IgD-negative memory B cell (primary cell): ENCODE measurements around the gene PYGB. TPM values are rescaled to one million over a fixed set of nuclear protein-coding genes. Genes with fewer than 3 reads are reported as not detected.
A peak's percentile ranks its signal among the peaks of the same experiment; 100 is the strongest.
"Not testable (repeated sequence)": the region's sequence is repeated elsewhere in the genome, so short reads cannot be mapped to it uniquely, and the experiment has no call there.

Experiments used
- H3K27ac Mint-ChIP-seq, 3 donors: one replicate each; pipeline ENCODE4 v1.8.0; 2020 to 2022; ENCODE audit warnings: mild to moderate bottlenecking in 3 of 3, mixed read lengths in 3 of 3, moderate library complexity in 1 of 3
- H3K27me3 Mint-ChIP-seq: one replicate; pipeline ENCODE4 v1.8.0; 2021; ENCODE audit warnings: mixed read lengths
- H3K36me3 Mint-ChIP-seq: one replicate; pipeline ENCODE4 v1.8.0; 2020; ENCODE audit warnings: mild to moderate bottlenecking, mixed read lengths
- H3K4me1 Mint-ChIP-seq, 3 donors: one replicate each; pipeline ENCODE4 v1.8.0; 2020 to 2022; ENCODE audit warnings: mixed read lengths in 3 of 3, mild to moderate bottlenecking in 1 of 3
- H3K4me3 Mint-ChIP-seq, 4 donors: one replicate each; pipeline ENCODE4 v1.8.0; 2020 to 2022; ENCODE audit warnings: mild to moderate bottlenecking in 4 of 4, mixed read lengths in 4 of 4, moderate library complexity in 3 of 4
- H3K9me3 Mint-ChIP-seq, 3 donors: one replicate each; pipeline ENCODE4 v1.8.0; 2020 to 2021; ENCODE audit warnings: mixed read lengths in 3 of 3, mild to moderate bottlenecking in 1 of 3
- polyA plus RNA-seq: library from polyadenylated mRNA; unstranded; fragments of 300-500 nt; fragmentation: Illumina TruSeq; gene quantifications from one replicate; pipeline ENCODE4 v1.2.3, GENCODE V29; 2021

PYGB gene
- polyA plus RNA-seq, 1 donor from 2014 or later: 27.6 TPM

GRCh38 chr20:25304025-25304549, 56.2 kb downstream of the PYGB start:
- Mint-ChIP-seq H3K36me3 (no peaks in the 10 kb centered on the region), H3K4me3 (no peak overlapping the region), H3K27ac (no peak overlapping the region), H3K4me1 (peaks cover 0 to 2% (median 0%) of the 10 kb centered on the region in 3 donors), H3K27me3 (no peaks in the 10 kb centered on the region), H3K9me3 (no peaks in the 10 kb centered on the region)

- no peak overlapping the region for H3K27ac Mint-ChIP-seq
- H3K4me1 Mint-ChIP-seq: peaks cover 6 to 14% (median 9%) of the 10 kb centered on the region in 3 donors
- H3K27me3 Mint-ChIP-seq: no peaks in the 10 kb centered on the region
- H3K36me3 Mint-ChIP-seq: no peaks in the 10 kb centered on the region
- H3K4me3 Mint-ChIP-seq: no peak overlapping the region
- no peaks in the 10 kb centered on the region for H3K9me3 Mint-ChIP-seq
These were observed 59.4 kb downstream of the PYGB start for GRCh38 chr20:25306991-25307903.

GRCh38 chr20:25308083-25308491, 60.2 kb downstream of the PYGB start:
- peaks cover 6 to 14% (median 9%) of the 10 kb centered on the region in 3 donors for H3K4me1 Mint-ChIP-seq
- H3K27me3 Mint-ChIP-seq: no peaks in the 10 kb centered on the region
- no peaks in the 10 kb centered on the region for H3K36me3 Mint-ChIP-seq
- H3K9me3 Mint-ChIP-seq: no peaks in the 10 kb centered on the region
- H3K27ac Mint-ChIP-seq: no peak overlapping the region
- no peak overlapping the region for H3K4me3 Mint-ChIP-seq

GRCh38 chr20:25308671-25309394, 60.9 kb downstream of the PYGB start:
- Mint-ChIP-seq H3K27me3 (no peaks in the 10 kb centered on the region), H3K36me3 (no peaks in the 10 kb centered on the region), H3K9me3 (no peaks in the 10 kb centered on the region), H3K4me1 (peaks cover 6 to 14% (median 9%) of the 10 kb centered on the region in 3 donors), H3K27ac (no peak overlapping the region), H3K4me3 (no peak overlapping the region)

GRCh38 chr20:25309395-25310267, 61.7 kb downstream of the PYGB start:
- Mint-ChIP-seq H3K36me3 (no peaks in the 10 kb centered on the region), H3K4me3 (peak overlapping the region in 1 of 4 donors; percentile 50), H3K4me1 (peaks cover 6 to 14% (median 9%) of the 10 kb centered on the region in 3 donors), H3K27ac (no peak overlapping the region), H3K27me3 (no peaks in the 10 kb centered on the region), H3K9me3 (no peaks in the 10 kb centered on the region)

- Mint-ChIP-seq H3K4me1 (peaks cover 6 to 14% (median 9%) of the 10 kb centered on the region in 3 donors), H3K27ac (peak overlapping the region in 2 of 3 donors; percentile 1 to 24), H3K4me3 (peak overlapping the region in 2 of 4 donors; percentile 51 to 59), H3K9me3 (no peaks in the 10 kb centered on the region), H3K36me3 (no peaks in the 10 kb centered on the region), H3K27me3 (no peaks in the 10 kb centered on the region)
These were observed 62.5 kb downstream of the PYGB start for GRCh38 chr20:25310268-25310920.

GRCh38 chr20:25310921-25311728, 63.2 kb downstream of the PYGB start:
- no peak overlapping the region for H3K4me3 Mint-ChIP-seq
- no peaks in the 10 kb centered on the region for H3K36me3 Mint-ChIP-seq
- H3K4me1 Mint-ChIP-seq: peaks cover 6 to 16% (median 9%) of the 10 kb centered on the region in 3 donors
- no peaks in the 10 kb centered on the region for H3K27me3 Mint-ChIP-seq
- no peaks in the 10 kb centered on the region for H3K9me3 Mint-ChIP-seq
- H3K27ac Mint-ChIP-seq: peak overlapping the region in 2 of 3 donors; percentile 1 to 10

- not testable (repeated sequence) for H3K27me3 Mint-ChIP-seq, H3K9me3 Mint-ChIP-seq, H3K4me3 Mint-ChIP-seq, H3K36me3 Mint-ChIP-seq, H3K27ac Mint-ChIP-seq
- peaks cover 9 to 21% (median 11%) of the 10 kb centered on the region in 3 donors for H3K4me1 Mint-ChIP-seq
These were observed 64.8 kb downstream of the PYGB start for GRCh38 chr20:25312716-25313115.

GRCh38 chr20:25313593-25313992, 65.7 kb downstream of the PYGB start:
- Mint-ChIP-seq H3K4me3 (peak overlapping the region in 1 of 4 donors; percentile 39), H3K27ac (no peak overlapping the region), H3K4me1 (peaks cover 12 to 22% (median 16%) of the 10 kb centered on the region in 3 donors), H3K9me3 (no peaks in the 10 kb centered on the region), H3K36me3 (peaks cover 4% of the 10 kb centered on the region), H3K27me3 (no peaks in the 10 kb centered on the region)

GRCh38 chr20:25314497-25315417, 66.9 kb downstream of the PYGB start:
- no peak overlapping the region for H3K4me3 Mint-ChIP-seq
- peaks cover 4% of the 10 kb centered on the region for H3K36me3 Mint-ChIP-seq
- H3K27me3 Mint-ChIP-seq: no peaks in the 10 kb centered on the region
- H3K4me1 Mint-ChIP-seq: peaks cover 15 to 29% (median 25%) of the 10 kb centered on the region in 3 donors
- peak overlapping the region in 2 of 3 donors; percentile 25 to 53 for H3K27ac Mint-ChIP-seq
- H3K9me3 Mint-ChIP-seq: no peaks in the 10 kb centered on the region

- no peaks in the 10 kb centered on the region for H3K9me3 Mint-ChIP-seq
- no peaks in the 10 kb centered on the region for H3K27me3 Mint-ChIP-seq
- H3K27ac Mint-ChIP-seq: peak overlapping the region in 1 of 3 donors; percentile 25
- H3K4me3 Mint-ChIP-seq: no peak overlapping the region
- peaks cover 9 to 26% (median 23%) of the 10 kb centered on the region in 3 donors for H3K4me1 Mint-ChIP-seq
- H3K36me3 Mint-ChIP-seq: peaks cover 4% of the 10 kb centered on the region
These were observed 67.7 kb downstream of the PYGB start for GRCh38 chr20:25315418-25316210.
